ENCODE results near the gene MSL2.
"Not testable (repeated sequence)": the region's sequence is repeated elsewhere in the genome, so short reads cannot be mapped to it uniquely, and the experiment has no call there.

MSL2 gene

GRCh38 chr3:136192195-136192594 lies 3.9 kb downstream of the MSL2 start:
- DNase-seq = not testable (repeated sequence)

- no peak for DNase-seq
These were observed 6.1 kb downstream of the MSL2 start for GRCh38 chr3:136189859-136190617.

- DNase-seq = no peak
These were observed 7.1 kb downstream of the MSL2 start for GRCh38 chr3:136189043-136189442.

GRCh38 chr3:136187868-136188267 lies 8.3 kb downstream of the MSL2 start:
- DNase-seq = no peak

- DNase-seq = no peak
These were observed 9.3 kb downstream of the MSL2 start for GRCh38 chr3:136186846-136187245.

GRCh38 chr3:136186344-136186743 lies 9.8 kb downstream of the MSL2 start:
- DNase-seq = no peak

- no peak for DNase-seq
These were observed 11.4 kb downstream of the MSL2 start for GRCh38 chr3:136184703-136185102.

- no peak for DNase-seq
These were observed 14.4 kb downstream of the MSL2 start for GRCh38 chr3:136181741-136182140.

- no peak for DNase-seq
These were observed 18.3 kb downstream of the MSL2 start for GRCh38 chr3:136177876-136178275.

- DNase-seq = no peak
These were observed 22.1 kb downstream of the MSL2 start for GRCh38 chr3:136173939-136174490.

- DNase-seq = no peak
These were observed 25.0 kb downstream of the MSL2 start for GRCh38 chr3:136171097-136171542.

GRCh38 chr3:136168236-136168635 lies 27.9 kb downstream of the MSL2 start:
- DNase-seq = not testable (repeated sequence)

- no peak for DNase-seq
These were observed 29.6 kb downstream of the MSL2 start for GRCh38 chr3:136166507-136166906.

- DNase-seq = not testable (repeated sequence)
These were observed 32.5 kb downstream of the MSL2 start for GRCh38 chr3:136163607-136164006.

- no peak for DNase-seq
These were observed 33.8 kb downstream of the MSL2 start for GRCh38 chr3:136162322-136162721.

- no peak for DNase-seq
These were observed 34.6 kb downstream of the MSL2 start for GRCh38 chr3:136161516-136161915.

GRCh38 chr3:136152963-136153362 lies 43.2 kb downstream of the MSL2 start:
- no peak for DNase-seq

- no peak for DNase-seq
These were observed 43.8 kb downstream of the MSL2 start for GRCh38 chr3:136152176-136152843.

GRCh38 chr3:136151219-136151618 lies 44.9 kb downstream of the MSL2 start:
- DNase-seq = no peak

- DNase-seq = no peak
These were observed 46.5 kb downstream of the MSL2 start for GRCh38 chr3:136149667-136150066.

GRCh38 chr3:136146981-136147729 lies 49.0 kb downstream of the MSL2 start:
- DNase-seq = no peak

- DNase-seq = not testable (repeated sequence)
These were observed 51.7 kb downstream of the MSL2 start for GRCh38 chr3:136144397-136144796.

- no peak for DNase-seq
These were observed 53.5 kb downstream of the MSL2 start for GRCh38 chr3:136142592-136142991.

All from DMS 273 treated with DMSO at 0.1 percent for 48 hours (cell line).